Activated T-cell treated with anti-CD3 and anti-CD28 coated beads, Interleukin-2, amount 50 U/mL, for 4 hours (primary cell): ENCODE measurements around the gene COL8A2. TPM values are rescaled to one million over a fixed set of nuclear protein-coding genes. Genes with fewer than 3 reads are reported as not detected.
A peak's percentile ranks its signal among the peaks of the same experiment; 100 is the strongest.

ENCODE experiments used
- ATAC-seq, 2 donors: fragments of 200-7000 bp; cut with Tn5 transposase; one replicate each; pipeline ENCODE4 v1.10.0; 2021
- DNase-seq: peaks from one replicate; pipeline ENCODE4 v3.0.0-alpha.2; 2020
- H3K27me3 Mint-ChIP-seq: one replicate; pipeline ENCODE4 v1.8.0; 2021; ENCODE audit warnings: low read depth, mixed read lengths
- H3K36me3 Mint-ChIP-seq: one replicate; pipeline ENCODE4 v1.8.0; 2022; ENCODE audit warnings: mixed read lengths; ENCODE audit not compliant: insufficient read depth
- H3K4me1 Mint-ChIP-seq: one replicate; pipeline ENCODE4 v1.8.0; 2021; ENCODE audit warnings: low read depth, mixed read lengths
- H3K4me3 Mint-ChIP-seq: one replicate; pipeline ENCODE4 v1.8.0; 2021; ENCODE audit warnings: mild to moderate bottlenecking, moderate library complexity, mixed read lengths
- H3K9me3 Mint-ChIP-seq: one replicate; pipeline ENCODE4 v1.8.0; 2021; ENCODE audit warnings: mixed read lengths
- total RNA-seq, 3 donors: library from RNA; stranded (reverse); gene quantifications; one replicate each; pipeline ENCODE4 v1.2.1, GENCODE V29; 2021

The COL8A2 gene
- total RNA-seq, 3 donors from 2014 or later: 0.08 to 0.43 (median 0.18) TPM

DNA sequence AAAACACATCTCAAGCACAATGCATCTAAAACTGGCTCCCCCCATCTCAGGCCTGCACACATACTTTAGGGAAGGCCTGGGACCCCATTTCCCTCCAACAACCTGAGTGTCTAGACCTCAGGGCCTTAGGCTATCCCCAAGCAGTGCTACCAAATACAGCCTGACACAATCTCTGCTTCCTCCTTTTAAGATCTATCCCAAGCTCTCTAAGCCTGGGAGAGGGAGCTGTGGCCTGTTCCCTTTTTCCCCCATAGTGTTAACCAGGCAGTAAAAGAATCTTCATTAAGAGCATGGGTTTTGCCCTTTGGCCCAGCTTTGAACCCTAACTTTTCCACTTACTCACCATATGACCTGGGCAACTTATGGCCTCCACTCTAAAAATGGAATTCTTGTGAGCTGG is 10.8 kb upstream of the COL8A2 start:
- no peaks in the 10 kb centered on the region for H3K9me3 Mint-ChIP-seq
- H3K4me1 Mint-ChIP-seq: peaks cover 11% of the 10 kb centered on the region
- H3K27me3 Mint-ChIP-seq: no peaks in the 10 kb centered on the region
- no peak overlapping the region for H3K4me3 Mint-ChIP-seq
- DNase-seq: no peak
- ATAC-seq: no peak
- peaks cover 15% of the 10 kb centered on the region for H3K36me3 Mint-ChIP-seq

GRCh38 chr1:36135330-36135667 is 10.3 kb upstream of the COL8A2 start:
- Mint-ChIP-seq H3K27me3 (no peaks in the 10 kb centered on the region), H3K4me3 (no peak overlapping the region), H3K9me3 (no peaks in the 10 kb centered on the region), H3K4me1 (peaks cover 7% of the 10 kb centered on the region), H3K36me3 (peaks cover 15% of the 10 kb centered on the region)
- DNase-seq (no peak), ATAC-seq (no peak)

- ATAC-seq: peak; percentile 57 to 59
- H3K9me3 Mint-ChIP-seq: no peaks in the 10 kb centered on the region
- H3K4me3 Mint-ChIP-seq: no peak overlapping the region
- no peak for DNase-seq
- H3K4me1 Mint-ChIP-seq: peaks cover 3% of the 10 kb centered on the region
- no peaks in the 10 kb centered on the region for H3K27me3 Mint-ChIP-seq
- H3K36me3 Mint-ChIP-seq: peaks cover 11% of the 10 kb centered on the region
Observed at GRCh38 chr1:36134505-36135329, 9.7 kb upstream of the COL8A2 start.

DNA sequence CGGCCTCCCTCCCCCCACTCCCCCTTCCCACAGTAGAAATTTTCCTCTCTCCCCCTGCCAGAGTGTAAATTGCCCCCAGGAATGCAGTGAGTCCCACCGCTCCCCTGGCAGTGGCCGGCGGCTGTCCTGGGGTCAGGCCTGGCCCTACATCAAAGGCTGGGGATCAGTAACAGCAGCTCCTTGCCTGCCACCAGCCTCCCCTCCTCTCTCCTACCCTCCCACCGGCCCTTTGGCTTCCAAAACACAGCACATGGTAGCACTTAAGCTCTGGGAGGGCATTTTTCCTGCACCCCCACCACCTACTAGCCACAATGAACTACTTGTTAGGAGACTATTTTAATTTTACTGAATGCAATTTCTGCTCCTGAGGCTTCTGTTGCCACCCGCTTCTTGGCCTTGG is 9.0 kb upstream of the COL8A2 start:
- no peaks in the 10 kb centered on the region for H3K27me3 Mint-ChIP-seq
- H3K4me1 Mint-ChIP-seq: peaks cover 3% of the 10 kb centered on the region
- DNase-seq (no peak), ATAC-seq (no peak)
- H3K9me3 Mint-ChIP-seq: no peaks in the 10 kb centered on the region
- H3K36me3 Mint-ChIP-seq: peaks cover 8% of the 10 kb centered on the region
- H3K4me3 Mint-ChIP-seq: no peak overlapping the region

GRCh38 chr1:36133484-36133883 is 8.5 kb upstream of the COL8A2 start:
- Mint-ChIP-seq H3K4me3 (no peak overlapping the region), H3K9me3 (no peaks in the 10 kb centered on the region), H3K4me1 (peaks cover 3% of the 10 kb centered on the region), H3K27me3 (no peaks in the 10 kb centered on the region), H3K36me3 (peaks cover 8% of the 10 kb centered on the region)
- ATAC-seq (no peak), DNase-seq (no peak)

DNA sequence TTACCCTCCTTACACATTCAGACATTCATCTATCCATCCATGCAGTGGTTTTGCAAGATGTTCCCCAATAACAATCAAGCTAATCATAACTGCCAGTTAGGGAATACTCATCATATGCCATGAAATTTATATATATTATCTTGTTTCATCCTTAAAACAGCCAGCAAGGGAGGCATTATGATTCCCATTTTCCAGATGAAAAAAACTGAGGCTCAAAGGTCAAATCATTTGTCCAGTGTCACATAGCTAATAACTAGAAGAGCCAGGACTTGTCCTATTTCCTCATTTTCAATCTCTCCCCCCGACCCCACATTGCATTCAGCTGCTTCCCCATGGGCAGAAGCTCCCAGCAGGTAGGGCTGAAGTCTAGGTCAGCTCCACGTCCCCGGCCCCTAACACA is 7.0 kb upstream of the COL8A2 start:
- no peaks in the 10 kb centered on the region for H3K36me3 Mint-ChIP-seq
- ATAC-seq (no peak), DNase-seq (no peak)
- H3K4me1 Mint-ChIP-seq: peaks cover 3% of the 10 kb centered on the region
- H3K4me3 Mint-ChIP-seq: no peak overlapping the region
- no peaks in the 10 kb centered on the region for H3K27me3 Mint-ChIP-seq
- H3K9me3 Mint-ChIP-seq: no peaks in the 10 kb centered on the region

GRCh38 chr1:36128905-36129206 is 3.8 kb upstream of the COL8A2 start:
- H3K27me3 Mint-ChIP-seq: peaks cover 19% of the 10 kb centered on the region
- no peaks in the 10 kb centered on the region for H3K9me3 Mint-ChIP-seq
- no peaks in the 10 kb centered on the region for H3K36me3 Mint-ChIP-seq
- DNase-seq (no peak), ATAC-seq (no peak)
- peaks cover 16% of the 10 kb centered on the region for H3K4me1 Mint-ChIP-seq
- H3K4me3 Mint-ChIP-seq: no peak overlapping the region

- ATAC-seq: no peak
- Mint-ChIP-seq H3K9me3 (no peaks in the 10 kb centered on the region), H3K27me3 (peaks cover 25% of the 10 kb centered on the region), H3K4me1 (peaks cover 18% of the 10 kb centered on the region), H3K36me3 (no peaks in the 10 kb centered on the region), H3K4me3 (no peak overlapping the region)
- no peak for DNase-seq
Observed at GRCh38 chr1:36128126-36128904, 3.3 kb upstream of the COL8A2 start.

DNA sequence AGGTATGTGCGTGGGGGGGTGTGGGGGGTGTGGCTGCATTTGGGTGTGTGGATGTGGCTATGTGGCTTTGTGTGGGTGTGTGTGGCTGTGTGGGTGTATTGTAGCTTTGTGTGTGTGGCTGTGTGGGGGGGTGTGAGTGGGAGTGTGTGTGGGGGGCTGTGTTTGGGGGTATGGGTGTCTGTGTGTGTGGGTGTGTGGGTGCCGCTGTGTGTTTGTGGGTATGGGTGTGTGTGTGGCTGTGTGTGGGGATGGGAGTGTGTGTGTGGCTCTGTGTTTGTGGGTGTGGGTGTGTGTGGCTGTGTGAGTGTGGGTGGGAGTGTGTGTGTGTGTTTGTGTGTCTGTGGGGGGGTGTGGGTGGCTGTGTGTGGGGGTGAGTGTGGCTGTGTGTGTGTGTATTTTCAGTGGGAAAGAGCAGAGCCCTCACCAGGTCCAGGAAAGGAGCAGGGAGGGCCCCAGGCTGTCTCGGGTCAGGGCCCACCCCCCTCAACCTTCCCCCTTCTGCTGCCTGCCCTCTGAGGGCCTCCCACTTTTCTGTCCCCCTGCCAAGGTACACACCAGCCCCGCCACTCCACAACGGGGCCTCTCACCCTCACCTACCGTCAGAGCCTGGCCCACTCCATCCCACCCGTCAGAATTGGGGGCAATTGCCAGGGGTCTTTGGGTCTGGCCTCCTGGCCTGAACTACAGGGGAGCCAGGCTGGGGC is 1.9 kb upstream of the COL8A2 start:
- Mint-ChIP-seq H3K4me1 (peaks cover 24% of the 10 kb centered on the region), H3K36me3 (no peaks in the 10 kb centered on the region), H3K9me3 (no peaks in the 10 kb centered on the region), H3K4me3 (no peak overlapping the region), H3K27me3 (peaks cover 36% of the 10 kb centered on the region)
- DNase-seq (no peak), ATAC-seq (no peak)

- peaks cover 40% of the 10 kb centered on the region for H3K27me3 Mint-ChIP-seq
- no peaks in the 10 kb centered on the region for H3K36me3 Mint-ChIP-seq
- H3K9me3 Mint-ChIP-seq: no peaks in the 10 kb centered on the region
- ATAC-seq (no peak), DNase-seq (no peak)
- peak overlapping the region; percentile 43 for H3K4me3 Mint-ChIP-seq
- H3K4me1 Mint-ChIP-seq: peaks cover 24% of the 10 kb centered on the region
Observed at GRCh38 chr1:36126005-36126716, 1.1 kb upstream of the COL8A2 start.

- H3K4me3 Mint-ChIP-seq: peak overlapping the region; percentile 42
- peaks cover 24% of the 10 kb centered on the region for H3K4me1 Mint-ChIP-seq
- H3K36me3 Mint-ChIP-seq: no peaks in the 10 kb centered on the region
- H3K9me3 Mint-ChIP-seq: no peaks in the 10 kb centered on the region
- ATAC-seq (peak; percentile 4 to 11), DNase-seq (no peak)
- peaks cover 44% of the 10 kb centered on the region for H3K27me3 Mint-ChIP-seq
Observed at GRCh38 chr1:36124404-36125128, 456 bp downstream of the COL8A2 start.

- no peaks in the 10 kb centered on the region for H3K9me3 Mint-ChIP-seq
- no peak overlapping the region for H3K4me3 Mint-ChIP-seq
- peaks cover 24% of the 10 kb centered on the region for H3K4me1 Mint-ChIP-seq
- peaks cover 44% of the 10 kb centered on the region for H3K27me3 Mint-ChIP-seq
- H3K36me3 Mint-ChIP-seq: no peaks in the 10 kb centered on the region
- ATAC-seq: peak; percentile 40 to 55
- DNase-seq: no peak
Observed at GRCh38 chr1:36123356-36123755, 1.7 kb downstream of the COL8A2 start.

DNA sequence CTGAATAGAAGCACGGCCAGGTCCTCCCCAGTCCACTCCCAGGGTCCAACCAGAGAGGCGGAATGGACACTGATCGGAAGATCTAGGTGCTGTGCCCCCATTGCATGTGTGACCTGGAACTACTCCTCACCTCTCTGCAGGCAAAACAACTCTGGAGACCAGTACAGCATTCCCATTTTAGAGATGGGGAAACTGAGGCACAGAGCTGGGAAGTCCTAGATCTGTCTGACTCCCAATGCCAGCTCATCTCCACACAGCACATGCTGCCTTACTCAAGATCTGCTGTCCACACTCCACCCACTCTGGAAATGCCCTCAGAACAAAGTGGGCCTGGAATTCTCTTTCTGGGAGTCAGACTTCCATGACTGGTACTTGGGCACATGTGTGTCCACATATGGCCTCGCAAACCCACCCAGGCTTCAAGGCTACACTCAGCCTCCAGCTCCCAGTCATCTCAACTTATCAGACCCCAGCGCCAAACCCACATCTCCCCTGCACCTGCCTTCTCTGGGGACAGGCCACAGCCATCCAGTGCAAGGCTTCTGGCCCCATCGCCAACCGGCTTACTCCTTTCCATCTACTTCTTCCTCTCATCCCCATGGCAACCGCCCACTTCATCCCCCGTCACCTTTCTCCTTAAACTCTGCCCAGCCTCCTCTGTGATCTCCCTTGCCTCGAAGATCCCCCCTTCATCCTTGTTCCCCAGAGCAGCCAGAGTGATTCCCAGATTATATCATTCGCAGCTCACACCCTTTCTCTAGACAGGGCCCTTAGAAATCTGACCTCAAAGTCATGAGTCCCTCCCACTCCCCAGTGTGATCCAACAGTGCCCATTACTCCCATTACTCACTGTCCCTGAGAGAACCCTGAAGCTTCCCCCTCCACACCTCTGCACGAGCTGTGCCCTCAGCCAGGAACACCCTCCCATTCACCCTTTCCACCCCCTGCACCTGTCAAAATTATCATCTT is 2.7 kb downstream of the COL8A2 start:
- H3K9me3 Mint-ChIP-seq: no peaks in the 10 kb centered on the region
- peaks cover 24% of the 10 kb centered on the region for H3K4me1 Mint-ChIP-seq
- DNase-seq: no peak
- no peak for ATAC-seq
- H3K4me3 Mint-ChIP-seq: no peak overlapping the region
- no peaks in the 10 kb centered on the region for H3K36me3 Mint-ChIP-seq
- H3K27me3 Mint-ChIP-seq: peaks cover 44% of the 10 kb centered on the region
